Kidney epithelial cell (primary cell): ENCODE measurements around the gene MCM10. TPM values are rescaled to one million over a fixed set of nuclear protein-coding genes. Genes with fewer than 3 reads are reported as not detected.

Source experiments
- DNase-seq: peaks from one replicate; pipeline ENCODE4 v3.0.0-alpha.2; 2010; ENCODE audit warnings: low read depth
- H3K27me3 ChIP-seq: 2 replicates; pipeline ENCODE4 v1.6.0; 2011; ENCODE audit warnings: low read length; ENCODE audit not compliant: control insufficient read depth, insufficient read depth
- H3K36me3 ChIP-seq: 2 replicates; pipeline ENCODE4 v1.5.1; 2011; ENCODE audit warnings: low read length; ENCODE audit not compliant: control insufficient read depth, insufficient read depth
- H3K4me3 ChIP-seq: 2 replicates; pipeline ENCODE4 v1.5.1; 2011; ENCODE audit warnings: low read depth, mild to moderate bottlenecking, control low read depth, low read length
- CTCF ChIP-seq: IDR thresholded peaks from 2 replicates; pipeline ENCODE4 v1.5.1; 2011; ENCODE audit warnings: mild to moderate bottlenecking, moderate library complexity, low read length, control low read depth, inconsistent platforms; ENCODE audit not compliant: insufficient read depth, poor library complexity, severe bottlenecking
- total RNA-seq: library from RNA; depleted of rRNA; stranded (reverse); fragments of >200 nt; gene quantifications from 2 replicates; pipeline ENCODE4 v1.2.3, GENCODE V29; 2015

MCM10 gene
- total RNA-seq, 1 donor from 2014 or later = 2.4 TPM

- DNase-seq = no peak
- no peaks in the 10 kb centered on the region for H3K27me3 ChIP-seq
- no peak overlapping the region for H3K4me3 ChIP-seq
- H3K36me3 ChIP-seq = no peaks in the 10 kb centered on the region
- no peak for TF ChIP-seq CTCF
Measured at GRCh38 chr10:13224210-13224995, 63.0 kb downstream of the MCM10 start.

- no peaks in the 10 kb centered on the region for H3K36me3 ChIP-seq
Measured at GRCh38 chr10:13225601-13226000, 64.2 kb downstream of the MCM10 start.

GRCh38 chr10:13227031-13227430 is 65.7 kb downstream of the MCM10 start:
- TF ChIP-seq CTCF = no peak
- H3K4me3 ChIP-seq = no peak overlapping the region
- no peaks in the 10 kb centered on the region for H3K27me3 ChIP-seq
- no peak for DNase-seq
- no peaks in the 10 kb centered on the region for H3K36me3 ChIP-seq

More at GRCh38 chr10:13225601-13226000, 64.2 kb downstream of the MCM10 start:
- no peak for DNase-seq
- TF ChIP-seq CTCF = no peak
- Histone ChIP-seq H3K27me3 (no peaks in the 10 kb centered on the region), H3K4me3 (no peak overlapping the region)

GRCh38 chr10:13231190-13231589 is 69.8 kb downstream of the MCM10 start:
- DNase-seq = no peak
- H3K36me3 ChIP-seq = no peaks in the 10 kb centered on the region
- no peaks in the 10 kb centered on the region for H3K27me3 ChIP-seq
- no peak for TF ChIP-seq CTCF
- no peak overlapping the region for H3K4me3 ChIP-seq

GRCh38 chr10:13231808-13232207 is 70.5 kb downstream of the MCM10 start:
- H3K4me3 ChIP-seq = no peak overlapping the region
- no peaks in the 10 kb centered on the region for H3K27me3 ChIP-seq
- no peak for TF ChIP-seq CTCF
- no peak for DNase-seq
- no peaks in the 10 kb centered on the region for H3K36me3 ChIP-seq

GRCh38 chr10:13233358-13233757 is 72.0 kb downstream of the MCM10 start:
- Histone ChIP-seq H3K27me3 (no peaks in the 10 kb centered on the region), H3K36me3 (no peaks in the 10 kb centered on the region), H3K4me3 (no peak overlapping the region)
- no peak for DNase-seq
- no peak for TF ChIP-seq CTCF
